HL-60/S4 treated with phorbol 12-myristate 13-acetate at 8.2 ng/mL for 4 days and 3 days (cell line): Measurements from ENCODE around the gene ITGB8.

ENCODE experiments used
- in situ Hi-C: fragments of 300-500 bp; cut with MboI; formaldehyde crosslinking; loops from 2 replicates; pipeline ENCODE4 v1.15.0; 2022; ENCODE audit warnings: low sequenced_read_pairs

Gene ITGB8

DNA sequence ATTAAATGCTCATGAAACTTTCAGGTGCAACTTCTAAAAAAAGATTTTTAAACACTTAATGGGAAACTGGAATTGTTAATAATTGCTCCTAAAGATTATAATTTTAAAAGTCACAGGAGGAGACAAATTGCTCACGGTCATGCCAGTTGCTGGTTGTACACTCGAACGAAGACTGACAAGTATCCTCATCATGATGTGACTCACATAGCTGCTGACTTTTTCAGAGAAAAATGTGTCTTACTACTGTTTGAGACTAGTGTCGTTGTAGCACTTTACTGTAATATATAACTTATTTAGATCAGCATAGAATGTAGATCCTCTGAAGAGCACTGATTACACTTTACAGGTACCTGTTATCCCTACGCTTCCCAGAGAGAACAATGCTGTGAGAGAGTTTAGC lies 79.3 kb downstream of the ITGB8 start:
- in situ Hi-C loops, result no loop called here

DNA sequence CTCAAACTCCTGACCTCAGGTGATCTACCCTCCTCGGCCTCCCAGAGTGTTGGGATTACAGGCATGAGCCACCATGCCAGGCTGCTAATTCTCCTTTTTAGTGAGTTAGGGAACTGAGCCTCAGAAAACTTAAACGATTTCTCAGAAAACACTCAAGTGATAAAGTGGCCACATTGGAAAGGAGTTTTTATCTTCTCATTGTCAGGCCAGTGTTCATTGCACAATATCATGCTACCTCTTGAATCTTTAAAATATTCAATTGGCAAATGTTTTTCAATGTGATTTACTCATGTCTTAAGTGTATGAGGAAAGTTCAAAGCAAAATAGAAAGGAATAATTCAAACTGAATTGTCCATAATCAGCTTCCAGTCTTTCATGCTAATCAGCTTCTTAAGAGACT lies 80.7 kb downstream of the ITGB8 start:
- in situ Hi-C loops, result no loop called here

DNA sequence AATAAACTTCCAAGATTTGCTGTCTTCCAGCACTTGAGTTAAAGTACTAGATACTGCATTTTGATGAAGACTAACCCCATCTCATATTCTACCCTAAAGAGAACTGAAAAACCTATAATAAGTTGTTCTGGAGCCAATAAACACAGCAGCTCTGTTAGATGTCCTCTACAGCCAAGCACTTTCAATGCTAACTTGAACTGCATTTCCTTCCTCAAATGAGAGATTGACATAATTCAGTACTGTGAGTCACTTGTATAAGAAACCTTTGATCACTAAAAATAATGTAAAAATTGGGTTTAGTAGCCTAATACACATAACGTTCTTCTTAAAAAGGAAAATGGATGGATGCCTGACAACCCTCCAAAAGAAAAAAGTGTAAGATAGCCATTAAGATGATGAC lies 81.3 kb downstream of the ITGB8 start:
- in situ Hi-C loops, result no loop called here

DNA sequence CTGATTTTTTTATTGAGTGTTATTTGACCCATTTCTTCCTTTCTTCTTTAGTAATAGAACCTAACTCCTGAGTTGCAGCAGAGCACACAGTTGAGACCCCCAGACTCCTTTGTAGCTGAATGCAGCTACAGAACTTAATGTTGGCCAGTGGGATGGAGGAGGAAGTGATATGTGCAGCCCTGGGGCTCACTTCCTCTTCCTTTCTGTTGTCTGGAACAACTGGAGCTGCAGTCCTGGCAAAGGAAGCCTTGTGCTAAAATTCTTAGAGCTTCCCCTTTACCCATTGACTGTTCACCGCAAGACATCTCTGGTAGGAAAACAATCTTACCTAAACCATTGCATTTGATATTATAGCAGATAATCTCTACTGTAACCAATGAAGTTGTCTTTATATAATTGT lies 86.6 kb downstream of the ITGB8 start:
- in situ Hi-C loops, result no loop called here

DNA sequence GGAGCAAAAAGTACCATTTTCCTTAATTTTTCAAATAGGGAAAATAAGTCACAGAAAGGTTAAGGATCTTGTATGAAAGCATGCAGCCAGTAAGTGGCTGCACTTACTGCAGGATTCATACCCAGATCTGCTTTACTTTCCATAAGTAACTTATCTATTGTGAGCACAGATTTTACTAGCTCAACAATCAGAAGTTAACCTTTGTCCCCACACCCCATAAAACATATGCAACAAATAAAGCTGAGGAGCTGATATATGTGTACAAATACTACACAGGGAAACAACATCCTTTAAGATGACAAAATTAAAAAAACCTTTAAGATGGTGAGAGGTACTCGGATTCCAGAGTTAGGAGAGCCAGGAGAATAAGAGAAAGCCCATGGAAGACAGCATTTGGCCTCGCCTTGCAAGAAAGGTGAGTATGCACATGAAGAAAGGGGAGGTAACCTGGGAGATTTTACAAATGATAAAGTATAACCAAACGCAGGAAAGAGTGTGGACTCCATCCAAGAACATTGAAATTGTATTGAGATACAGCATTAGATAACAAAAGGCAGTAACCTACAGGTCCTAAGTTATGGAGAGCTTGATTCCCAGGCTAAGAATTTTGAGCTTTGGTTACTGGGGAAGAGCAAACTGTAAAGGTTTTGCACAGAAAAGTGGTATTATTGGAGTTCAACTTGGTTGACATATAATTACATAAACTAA lies 87.1 kb downstream of the ITGB8 start:
- in situ Hi-C loops, result no loop called here

DNA sequence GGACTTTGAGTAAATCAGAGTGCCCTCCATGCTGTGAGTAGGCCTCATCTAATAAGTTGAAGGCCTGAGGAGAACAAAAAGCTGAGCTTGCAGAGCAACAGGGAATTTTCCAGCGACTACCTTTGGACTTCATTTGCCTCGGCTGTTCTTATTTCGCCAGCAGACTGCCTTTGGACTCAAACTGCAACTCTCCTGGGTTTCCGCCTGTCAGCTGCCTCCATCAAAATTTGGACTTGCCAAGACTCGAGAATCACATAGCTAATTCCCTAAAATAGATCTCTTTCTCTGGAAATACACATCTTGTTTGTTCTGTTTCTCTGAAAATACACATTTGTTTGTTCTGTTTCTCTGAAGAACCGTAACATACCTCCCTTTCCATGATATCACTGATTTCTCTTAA lies 93.8 kb downstream of the ITGB8 start:
- in situ Hi-C loops, result no loop called here

DNA sequence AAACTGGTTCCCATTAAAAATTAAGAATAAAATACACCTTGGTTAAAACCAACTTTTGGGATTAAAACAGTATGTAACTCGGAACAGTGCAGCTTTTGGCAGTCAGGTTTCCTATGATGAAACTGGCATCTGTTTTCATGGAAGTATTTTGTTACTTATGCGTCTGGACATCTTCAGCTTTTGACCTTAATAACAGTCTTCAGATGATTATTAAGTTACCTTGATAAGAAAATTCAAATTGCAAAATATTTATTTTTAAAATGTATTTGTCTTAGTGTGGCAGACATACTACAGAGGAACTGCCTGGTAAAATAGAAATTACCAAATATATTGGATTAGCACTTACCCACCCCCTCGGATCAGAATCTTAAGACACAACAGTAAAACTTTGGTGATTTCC lies 100.0 kb downstream of the ITGB8 start:
- in situ Hi-C loops, result no loop called here

DNA sequence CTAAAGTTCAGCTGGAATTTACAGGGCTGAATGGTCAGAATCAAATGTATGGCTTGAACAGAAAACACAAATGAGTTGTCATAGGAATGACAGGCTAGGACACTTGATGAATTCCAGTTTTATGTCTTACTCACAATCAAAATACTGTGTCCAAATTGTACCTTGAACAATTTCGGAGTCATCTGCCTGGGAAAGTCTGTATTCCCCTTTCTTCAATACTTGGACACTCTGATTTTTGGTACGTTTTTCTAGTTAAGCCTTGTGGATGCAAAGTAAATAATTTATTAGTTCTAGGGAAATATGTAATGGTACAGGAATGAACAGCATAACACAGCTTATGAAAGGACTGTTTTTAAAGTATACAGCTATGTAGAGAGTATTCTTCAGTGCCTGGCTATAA lies 100.4 kb downstream of the ITGB8 start:
- in situ Hi-C loops, result no loop called here

DNA sequence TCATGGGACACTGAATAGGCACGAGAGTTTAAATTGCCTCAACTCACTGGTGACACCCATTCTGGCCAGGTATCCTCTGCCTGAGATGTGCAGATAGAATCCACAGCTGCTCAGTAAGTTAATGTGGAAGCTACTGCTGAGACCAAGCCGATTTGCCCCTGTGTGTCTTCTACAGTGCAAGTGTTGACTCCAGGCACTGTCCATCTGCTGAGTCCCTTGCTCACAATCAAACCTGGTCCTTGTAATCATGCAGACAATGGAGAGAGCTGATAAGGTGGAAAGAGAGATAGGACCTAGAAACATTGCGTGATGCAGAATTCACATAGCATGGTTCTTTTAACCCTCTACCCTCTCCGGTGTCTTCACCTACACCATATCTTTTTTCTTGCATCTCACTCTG lies 101.4 kb downstream of the ITGB8 start:
- in situ Hi-C loops, result no loop called here

DNA sequence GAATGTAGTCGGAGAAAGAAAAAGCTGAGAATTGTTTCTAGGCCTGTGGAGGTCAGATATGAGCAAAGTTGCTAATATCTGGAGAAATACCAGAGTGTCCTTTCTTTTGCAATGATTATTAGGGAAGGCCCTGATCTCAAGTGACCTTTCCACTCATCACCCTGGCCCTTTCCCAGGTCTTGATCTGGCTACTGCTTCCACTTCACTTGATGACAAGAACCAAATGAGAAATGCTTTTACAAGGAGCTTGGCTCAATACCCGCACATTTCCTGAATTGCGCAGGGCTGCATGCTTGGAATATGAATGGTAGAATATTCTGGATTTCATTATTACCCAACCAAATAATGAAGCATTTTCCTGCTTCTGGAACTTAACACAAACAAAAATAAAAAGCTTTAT lies 104.6 kb downstream of the ITGB8 start:
- in situ Hi-C loops, result no loop called here

DNA sequence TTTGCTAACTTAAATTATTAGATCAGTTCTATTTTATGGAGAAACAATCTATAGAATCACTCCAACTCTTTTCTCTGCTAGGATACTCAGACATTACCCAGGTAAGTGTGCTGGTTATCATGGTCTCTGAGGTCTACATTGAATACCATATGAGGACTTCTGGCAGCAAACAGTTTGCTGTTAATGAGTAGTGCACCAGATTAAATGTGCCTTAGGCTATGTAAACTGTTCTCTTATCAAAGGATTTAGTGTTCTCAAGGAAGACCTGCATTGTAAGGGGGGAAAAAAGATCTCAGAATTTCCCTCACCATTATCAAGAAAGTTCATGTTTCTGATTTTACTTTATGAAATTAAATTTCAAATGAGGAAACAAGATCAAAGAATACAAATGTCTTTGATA lies 107.5 kb downstream of the ITGB8 start:
- in situ Hi-C loops, result no loop called here

DNA sequence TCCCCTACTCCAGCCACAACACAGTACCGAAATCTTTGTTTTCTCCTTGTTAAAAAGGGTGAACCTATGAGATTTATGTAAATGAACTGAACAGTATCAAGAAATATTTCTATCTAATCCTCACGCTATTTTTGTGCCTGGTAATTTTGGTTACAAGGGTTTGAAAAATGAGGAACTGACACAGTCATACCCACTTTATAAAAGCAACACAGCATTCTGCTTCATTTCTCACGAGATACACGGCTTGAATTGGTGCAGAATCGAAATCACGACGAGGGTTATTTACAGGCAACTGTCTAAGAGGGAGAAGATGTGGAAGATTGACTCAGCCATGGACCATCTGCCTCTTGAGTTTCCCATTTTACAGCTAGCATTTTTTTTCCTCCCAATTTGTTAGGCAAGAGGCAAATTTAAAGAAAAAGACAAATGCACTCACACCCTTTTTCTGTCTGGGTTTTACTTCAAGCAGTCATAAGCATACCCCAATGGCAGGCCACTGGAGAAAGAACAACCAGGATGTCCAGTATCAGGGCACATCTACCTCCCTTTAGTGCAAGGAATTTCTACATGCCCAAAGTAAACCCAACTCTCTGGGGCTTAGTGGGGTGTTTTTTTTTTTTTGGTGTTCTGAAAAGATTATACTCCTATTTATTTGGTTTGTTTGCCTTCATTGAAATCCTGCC lies 108.1 kb downstream of the ITGB8 start:
- in situ Hi-C loops, result no loop called here

DNA sequence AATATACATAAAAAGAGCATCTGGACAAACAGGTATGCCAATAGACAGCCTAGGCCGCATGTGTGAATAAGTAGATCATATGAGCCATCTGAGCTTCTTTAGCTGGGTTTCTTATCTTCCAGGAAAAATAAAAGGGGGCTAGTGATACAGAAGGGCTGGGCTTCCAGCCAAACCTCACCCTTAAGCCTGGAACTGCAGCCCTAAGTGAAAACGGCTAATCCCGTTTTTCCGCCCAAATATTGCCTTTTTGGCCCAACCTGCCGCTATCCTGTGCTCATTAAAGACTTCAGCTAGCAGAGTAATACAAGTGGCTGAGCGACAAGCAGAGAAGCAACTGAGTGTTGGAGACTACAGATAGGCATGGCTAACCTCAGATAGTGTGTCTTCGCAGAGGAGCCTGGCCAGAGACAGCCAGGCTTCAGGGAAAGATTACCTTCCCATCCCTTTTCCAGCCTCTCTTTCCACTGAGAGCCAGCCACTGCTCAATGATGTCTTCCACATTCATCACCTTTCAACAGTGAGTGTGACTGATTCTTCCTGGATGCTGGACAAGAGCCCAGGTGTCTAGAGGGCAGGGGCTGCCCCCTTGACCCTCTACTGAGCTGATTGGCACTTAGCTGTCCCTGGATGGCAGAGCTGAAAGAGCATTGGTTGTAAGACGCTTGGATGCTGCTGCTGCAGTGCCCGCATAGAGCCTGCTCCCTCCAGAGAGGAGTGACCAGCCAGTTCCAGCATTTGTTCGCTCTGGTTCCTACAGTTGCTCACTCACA lies 108.9 kb downstream of the ITGB8 start:
- in situ Hi-C loops, result no loop called here

DNA sequence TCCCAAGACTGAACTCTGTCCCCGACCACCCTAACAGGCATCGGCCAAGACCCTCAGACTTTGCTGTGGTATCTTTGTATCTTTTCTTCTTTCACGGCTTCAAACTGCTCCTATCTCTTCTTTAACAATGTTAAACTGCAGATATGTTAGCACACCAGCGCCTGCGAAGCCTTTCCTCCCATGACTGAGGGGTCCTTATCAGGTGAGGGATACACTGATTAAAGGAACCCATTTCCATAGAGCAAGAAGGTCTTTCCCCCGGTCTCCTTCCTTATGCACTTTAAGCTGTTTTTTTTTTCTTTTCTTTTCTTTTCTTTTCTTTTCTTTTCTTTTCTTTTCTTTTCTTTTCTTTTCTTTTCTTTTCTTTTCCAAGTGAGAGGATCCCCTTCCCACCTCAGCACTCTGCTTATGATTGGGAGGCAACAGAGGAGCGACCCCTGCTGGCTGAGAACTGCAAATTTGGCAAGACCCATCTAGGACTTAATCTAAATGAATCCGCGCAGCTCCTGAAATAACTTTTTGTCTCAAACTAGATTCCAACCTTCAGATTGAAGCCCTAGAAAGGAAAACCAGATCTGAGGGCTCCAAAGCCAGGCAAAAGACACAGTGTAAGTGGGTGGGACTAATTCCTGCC lies 109.9 kb downstream of the ITGB8 start:
- in situ Hi-C loops, result no loop called here

DNA sequence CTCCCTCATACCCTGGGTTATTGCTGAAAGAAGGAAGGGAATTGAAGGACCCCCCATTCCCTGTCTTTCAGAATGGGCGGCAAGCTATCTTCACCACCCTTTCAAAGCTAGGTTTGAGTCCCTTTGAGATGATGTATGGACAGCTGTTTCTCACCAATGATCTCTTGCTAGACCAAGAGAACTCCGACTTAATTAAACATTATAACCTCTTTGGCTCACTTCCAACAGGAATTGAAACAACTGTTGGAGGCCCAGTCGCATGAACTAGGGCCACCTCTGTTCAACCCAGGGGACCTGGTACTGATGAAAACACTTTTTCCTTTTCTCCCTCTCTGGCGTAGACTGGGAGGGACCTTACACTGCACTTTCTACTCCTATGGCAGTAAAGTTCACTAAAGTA lies 110.6 kb downstream of the ITGB8 start:
- in situ Hi-C loops, result no loop called here

DNA sequence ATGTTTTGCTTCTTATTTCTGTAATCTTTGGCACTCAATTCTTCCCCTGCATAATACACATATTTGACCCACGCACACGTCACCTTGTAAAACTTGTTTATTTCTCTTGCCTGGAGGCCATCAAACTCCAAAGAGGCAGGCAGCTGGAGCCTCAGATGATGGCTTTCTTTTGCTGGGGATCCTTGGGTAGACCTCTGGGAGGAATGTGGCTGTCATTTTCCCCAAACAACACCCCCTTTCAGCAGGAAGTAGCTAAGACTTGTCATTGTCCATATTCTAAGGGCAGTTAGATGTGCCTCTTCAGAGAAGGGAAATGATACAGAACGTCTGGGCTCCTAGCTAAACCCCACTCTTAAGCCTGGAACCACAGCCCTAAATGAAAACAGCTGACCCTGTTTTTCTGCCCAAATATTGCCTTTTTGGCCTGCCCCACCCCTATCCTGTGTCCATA lies 111.3 kb downstream of the ITGB8 start:
- in situ Hi-C loops, result no loop called here

DNA sequence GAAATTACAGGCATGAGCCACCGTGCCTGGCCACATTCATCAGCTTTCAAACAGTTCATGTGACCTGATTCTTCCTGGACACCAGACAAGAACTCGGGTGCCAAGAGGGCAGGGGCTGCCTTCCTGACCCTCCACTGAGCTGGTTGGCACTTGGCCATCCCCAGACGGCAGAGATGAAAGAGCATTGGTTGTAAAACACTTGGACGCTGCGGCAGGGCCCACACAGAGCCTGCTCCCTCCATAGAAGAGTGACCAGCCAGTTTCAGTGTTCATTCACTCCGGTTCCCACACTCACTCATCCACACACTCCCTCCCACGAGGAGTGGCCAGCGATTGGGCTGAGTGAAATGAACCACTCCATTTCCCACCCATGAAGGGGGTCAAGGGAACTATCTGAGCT lies 112.3 kb downstream of the ITGB8 start:
- in situ Hi-C loops, result no loop called here

DNA sequence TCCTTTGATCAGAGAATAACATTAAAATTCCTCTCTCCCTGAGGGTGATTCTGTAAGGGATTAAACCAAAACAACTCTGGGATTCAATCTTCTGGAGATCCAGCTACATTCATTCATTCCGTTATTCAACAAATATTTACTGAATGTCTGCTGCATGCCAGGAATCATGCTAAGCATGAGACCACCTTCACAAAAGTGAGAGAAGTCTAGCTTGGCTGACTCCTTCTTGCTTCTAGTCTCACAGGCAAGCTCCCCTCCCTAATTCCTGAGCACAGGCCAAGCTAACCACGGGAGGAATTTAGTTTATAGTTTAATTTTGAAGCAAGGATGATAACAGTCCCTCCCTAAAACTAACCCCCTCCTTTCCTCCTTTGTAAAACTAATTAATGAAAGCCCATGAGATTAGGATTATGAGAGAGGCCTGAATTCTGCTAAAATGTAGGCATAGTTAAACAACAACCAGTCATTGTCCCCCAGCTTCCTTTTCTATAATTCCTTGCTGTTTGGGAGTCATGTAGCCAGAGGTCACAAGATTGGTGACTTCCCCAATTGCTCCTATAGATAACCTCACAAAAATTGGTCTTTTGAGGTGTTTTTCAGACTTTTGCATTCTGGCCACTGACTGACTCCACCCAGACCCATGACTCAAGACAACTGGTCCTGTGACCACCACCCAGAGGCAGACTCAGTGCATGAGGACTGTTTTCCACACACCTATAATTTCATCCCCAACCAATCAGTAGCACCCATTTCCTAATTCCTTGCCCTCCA lies 113.5 kb downstream of the ITGB8 start:
- in situ Hi-C loops, result no loop called here

DNA sequence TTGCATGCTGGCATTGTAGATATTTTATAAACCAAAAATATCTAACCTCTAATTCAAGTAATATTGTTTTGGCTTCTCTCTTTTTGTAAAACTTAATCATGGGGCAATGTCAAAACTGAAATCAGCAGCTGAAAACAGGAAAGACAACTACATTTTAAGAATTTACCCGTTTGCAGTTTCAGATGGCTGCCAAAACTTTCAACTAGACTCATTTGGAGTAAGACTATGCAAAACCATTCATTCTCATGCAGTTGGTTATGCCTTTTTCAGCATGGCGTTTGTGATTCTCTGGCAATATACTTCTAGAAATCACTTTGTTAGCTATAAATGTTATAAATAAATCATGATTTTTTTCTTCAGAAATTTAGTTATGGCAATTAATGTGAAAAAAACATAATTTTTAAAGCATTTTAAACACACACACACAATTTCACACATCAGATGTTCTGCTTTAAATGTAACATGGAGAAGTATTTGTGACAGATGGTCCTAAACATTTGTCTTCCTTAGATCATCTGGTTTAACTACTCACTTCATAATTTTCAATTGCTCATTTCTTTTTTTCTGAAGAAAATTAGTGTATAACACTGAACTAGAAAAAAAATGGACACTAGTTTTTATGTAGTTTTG lies 116.4 kb downstream of the ITGB8 start:
- in situ Hi-C loops, result no loop called here

DNA sequence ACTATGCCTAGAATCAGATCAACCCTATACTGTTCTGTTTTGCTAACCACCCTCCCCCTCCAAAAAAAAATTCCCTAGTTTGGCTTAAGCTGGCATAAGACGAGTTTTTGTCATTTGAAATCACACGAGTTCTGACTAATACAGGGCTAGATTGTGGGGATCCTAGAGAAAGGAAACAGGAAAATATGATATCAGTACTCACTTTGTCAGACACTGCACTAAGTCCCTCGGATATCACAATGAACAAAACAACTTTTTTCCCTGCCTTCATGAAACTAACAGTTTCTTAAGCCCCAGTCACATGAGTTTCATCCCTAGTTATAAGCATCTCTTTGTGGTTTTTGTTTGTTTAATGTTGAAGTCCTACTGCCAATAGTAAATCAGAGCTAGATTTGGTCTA lies 118.5 kb downstream of the ITGB8 start:
- in situ Hi-C loops, result no loop called here
